Body of pancreas (tissue), 4 donors: ENCODE data around the gene ANTXRL.

Source experiments
- POLR2A ChIP-seq, 3 donors: fragments of 450-650 bp; IDR thresholded peaks; one replicate each; pipeline ENCODE4 v1.6.1; 2016; ENCODE audit warnings: antibody characterized with exemption in 3 of 3, mild to moderate bottlenecking in 2 of 3
- TF ChIP-seq, protein P1 (sequence below), 7 experiments: fragments of 450-650 bp in 4 of 7; fragments of 200-600 bp in 3 of 7; sonication (generic) in 3 of 7; IDR thresholded peaks; one replicate each; pipeline ENCODE4 v1.5.1; 2016 to 2019; ENCODE audit warnings: antibody characterized with exemption in 7 of 7

DNA sequence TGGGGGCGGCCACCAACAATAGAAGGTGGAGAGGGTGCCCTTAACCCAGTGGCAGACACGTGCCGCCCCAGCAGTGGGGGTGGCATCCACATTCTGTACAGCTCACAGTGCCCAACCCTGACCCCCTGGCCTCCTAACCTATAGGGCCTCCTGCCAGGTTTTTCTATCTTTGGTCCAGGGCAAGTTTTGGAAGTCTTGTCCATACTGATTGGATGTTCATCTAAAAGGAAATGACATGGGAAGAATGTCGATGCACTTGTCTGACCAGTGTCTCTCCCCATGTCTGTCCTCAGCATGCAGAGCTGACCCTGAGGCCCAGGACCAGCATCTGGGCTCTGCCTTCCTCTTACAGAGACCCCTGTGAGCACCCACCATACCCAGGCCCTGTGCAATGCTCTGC, 32.3 kb upstream of the ANTXRL start:
- TF ChIP-seq, protein P1, sequence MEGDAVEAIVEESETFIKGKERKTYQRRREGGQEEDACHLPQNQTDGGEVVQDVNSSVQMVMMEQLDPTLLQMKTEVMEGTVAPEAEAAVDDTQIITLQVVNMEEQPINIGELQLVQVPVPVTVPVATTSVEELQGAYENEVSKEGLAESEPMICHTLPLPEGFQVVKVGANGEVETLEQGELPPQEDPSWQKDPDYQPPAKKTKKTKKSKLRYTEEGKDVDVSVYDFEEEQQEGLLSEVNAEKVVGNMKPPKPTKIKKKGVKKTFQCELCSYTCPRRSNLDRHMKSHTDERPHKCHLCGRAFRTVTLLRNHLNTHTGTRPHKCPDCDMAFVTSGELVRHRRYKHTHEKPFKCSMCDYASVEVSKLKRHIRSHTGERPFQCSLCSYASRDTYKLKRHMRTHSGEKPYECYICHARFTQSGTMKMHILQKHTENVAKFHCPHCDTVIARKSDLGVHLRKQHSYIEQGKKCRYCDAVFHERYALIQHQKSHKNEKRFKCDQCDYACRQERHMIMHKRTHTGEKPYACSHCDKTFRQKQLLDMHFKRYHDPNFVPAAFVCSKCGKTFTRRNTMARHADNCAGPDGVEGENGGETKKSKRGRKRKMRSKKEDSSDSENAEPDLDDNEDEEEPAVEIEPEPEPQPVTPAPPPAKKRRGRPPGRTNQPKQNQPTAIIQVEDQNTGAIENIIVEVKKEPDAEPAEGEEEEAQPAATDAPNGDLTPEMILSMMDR (IDR thresholded peaks at IDR 0.05): no peak
- TF ChIP-seq POLR2A (IDR thresholded peaks at IDR 0.05): no peak
